WERI-Rb-1 (cell line): ENCODE results near the gene ATP8A2.

Experiments used
- DNase-seq: peaks from one replicate; pipeline ENCODE4 v3.0.0-alpha.2; 2020
- H3K27ac ChIP-seq: fragments of 250-450 bp; sonication (Bioruptor Pico); 2 replicates; pipeline ENCODE4 v1.5.1; 2020; ENCODE audit warnings: mild to moderate bottlenecking, moderate library complexity
- H3K27me3 ChIP-seq: fragments of 250-450 bp; sonication (Bioruptor Pico); 2 replicates; pipeline ENCODE4 v1.5.1; 2021; ENCODE audit warnings: mild to moderate bottlenecking, low read depth, moderate library complexity; ENCODE audit not compliant: insufficient read depth, severe bottlenecking
- H3K36me3 ChIP-seq: fragments of 250-450 bp; sonication (Bioruptor Pico); 2 replicates; pipeline ENCODE4 v1.5.1; 2020; ENCODE audit warnings: mild to moderate bottlenecking, moderate library complexity
- H3K4me3 ChIP-seq: 2 replicates; pipeline ENCODE4 v1.5.1; 2011; ENCODE audit warnings: low read depth, mild to moderate bottlenecking, control low read depth, low read length
- H3K9me3 ChIP-seq: fragments of 250-450 bp; sonication (Bioruptor Pico); 2 replicates; pipeline ENCODE4 v1.5.1; 2021; ENCODE audit warnings: mild to moderate bottlenecking, moderate library complexity; ENCODE audit not compliant: severe bottlenecking
- TF ChIP-seq, protein P1 (sequence below): IDR thresholded peaks from 2 replicates; pipeline ENCODE4 v1.5.1; 2011; ENCODE audit warnings: low read depth, mild to moderate bottlenecking, control low read depth, inconsistent platforms, low read length

ATP8A2 gene

GRCh38 chr13:25394402-25395060, 22.8 kb downstream of the ATP8A2 start:
- Histone ChIP-seq H3K9me3 (no peaks in the 10 kb centered on the region), H3K27me3 (no peaks in the 10 kb centered on the region), H3K36me3 (no peaks in the 10 kb centered on the region), H3K27ac (no peak overlapping the region), H3K4me3 (no peak overlapping the region)
- no peak for DNase-seq
- TF ChIP-seq, protein P1, sequence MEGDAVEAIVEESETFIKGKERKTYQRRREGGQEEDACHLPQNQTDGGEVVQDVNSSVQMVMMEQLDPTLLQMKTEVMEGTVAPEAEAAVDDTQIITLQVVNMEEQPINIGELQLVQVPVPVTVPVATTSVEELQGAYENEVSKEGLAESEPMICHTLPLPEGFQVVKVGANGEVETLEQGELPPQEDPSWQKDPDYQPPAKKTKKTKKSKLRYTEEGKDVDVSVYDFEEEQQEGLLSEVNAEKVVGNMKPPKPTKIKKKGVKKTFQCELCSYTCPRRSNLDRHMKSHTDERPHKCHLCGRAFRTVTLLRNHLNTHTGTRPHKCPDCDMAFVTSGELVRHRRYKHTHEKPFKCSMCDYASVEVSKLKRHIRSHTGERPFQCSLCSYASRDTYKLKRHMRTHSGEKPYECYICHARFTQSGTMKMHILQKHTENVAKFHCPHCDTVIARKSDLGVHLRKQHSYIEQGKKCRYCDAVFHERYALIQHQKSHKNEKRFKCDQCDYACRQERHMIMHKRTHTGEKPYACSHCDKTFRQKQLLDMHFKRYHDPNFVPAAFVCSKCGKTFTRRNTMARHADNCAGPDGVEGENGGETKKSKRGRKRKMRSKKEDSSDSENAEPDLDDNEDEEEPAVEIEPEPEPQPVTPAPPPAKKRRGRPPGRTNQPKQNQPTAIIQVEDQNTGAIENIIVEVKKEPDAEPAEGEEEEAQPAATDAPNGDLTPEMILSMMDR = no peak

GRCh38 chr13:25397763-25398162, 26.0 kb downstream of the ATP8A2 start:
- Histone ChIP-seq H3K27me3 (no peaks in the 10 kb centered on the region), H3K4me3 (no peak overlapping the region), H3K36me3 (no peaks in the 10 kb centered on the region), H3K27ac (no peak overlapping the region), H3K9me3 (no peaks in the 10 kb centered on the region)
- TF ChIP-seq, protein P1 = no peak
- no peak for DNase-seq

- Histone ChIP-seq H3K4me3 (no peak overlapping the region), H3K36me3 (no peaks in the 10 kb centered on the region), H3K27me3 (no peaks in the 10 kb centered on the region), H3K27ac (no peak overlapping the region), H3K9me3 (no peaks in the 10 kb centered on the region)
- TF ChIP-seq, protein P1 = no peak
- no peak for DNase-seq
These were observed 29.2 kb downstream of the ATP8A2 start for GRCh38 chr13:25400925-25401324.

GRCh38 chr13:25401958-25402357, 30.2 kb downstream of the ATP8A2 start:
- Histone ChIP-seq H3K27me3 (no peaks in the 10 kb centered on the region), H3K36me3 (no peaks in the 10 kb centered on the region), H3K4me3 (no peak overlapping the region), H3K9me3 (no peaks in the 10 kb centered on the region), H3K27ac (no peak overlapping the region)
- DNase-seq = no peak
- TF ChIP-seq, protein P1 = no peak

DNA sequence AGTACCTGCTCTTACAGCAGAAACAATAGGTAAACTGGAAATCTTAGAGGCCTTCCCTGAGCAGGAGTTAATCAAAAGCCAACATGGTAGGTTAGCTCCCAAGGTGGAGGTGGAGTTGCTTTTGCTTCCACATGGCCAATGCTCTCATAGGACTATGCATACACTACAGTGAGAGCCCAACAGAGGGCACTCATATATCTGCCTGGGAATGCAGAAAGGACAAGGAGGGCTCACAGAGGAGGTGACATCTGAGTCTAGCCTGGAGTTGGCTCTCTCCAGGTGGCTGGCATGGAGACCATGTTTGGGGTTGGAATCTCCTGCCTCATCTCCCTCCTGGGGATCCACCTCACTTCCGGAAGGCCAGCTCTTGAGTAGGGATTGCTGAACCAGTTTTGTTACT, 34.6 kb downstream of the ATP8A2 start:
- TF ChIP-seq, protein P1 = peak; percentile 88
- Histone ChIP-seq H3K27ac (no peak overlapping the region), H3K36me3 (no peaks in the 10 kb centered on the region), H3K9me3 (peaks cover 8% of the 10 kb centered on the region), H3K27me3 (no peaks in the 10 kb centered on the region), H3K4me3 (no peak overlapping the region)
- DNase-seq = peak; percentile 75

DNA sequence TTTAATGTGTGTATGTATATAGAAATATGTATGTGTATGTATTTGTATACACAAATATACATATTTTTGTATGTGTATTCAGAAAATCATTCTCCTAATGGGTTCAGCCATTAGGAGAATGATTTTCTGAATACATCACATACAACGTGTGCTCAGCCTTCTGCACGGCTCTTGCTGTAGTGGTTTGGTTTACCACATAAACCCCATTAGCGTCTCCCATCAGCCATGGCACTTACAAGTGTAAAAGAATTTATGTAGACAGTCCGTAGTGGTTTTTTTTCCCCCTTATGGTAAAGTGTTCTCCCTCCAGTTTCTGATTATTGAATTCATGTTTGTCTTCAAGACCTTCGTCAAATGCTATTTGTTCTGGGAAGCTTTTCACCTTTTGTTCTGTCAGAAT, 38.2 kb downstream of the ATP8A2 start:
- H3K27ac ChIP-seq = no peak overlapping the region

More for the DNA sequence above, 38.2 kb downstream of the ATP8A2 start:
- no peaks in the 10 kb centered on the region for H3K27me3 ChIP-seq
- H3K4me3 ChIP-seq = no peak overlapping the region
- no peaks in the 10 kb centered on the region for H3K36me3 ChIP-seq
- H3K9me3 ChIP-seq = peaks cover 8% of the 10 kb centered on the region
- TF ChIP-seq, protein P1 = no peak
- no peak for DNase-seq
